Measurements from ENCODE around the gene OGDH.

- TF ChIP-seq TEAD4 (IDR thresholded peaks at IDR 0.05) (no peak), TAF1 (IDR thresholded peaks at IDR 0.05; ENCODE audit: low read depth) (no peak), USF1 (IDR thresholded peaks at IDR 0.05) (no peak), YY1 (IDR thresholded peaks at IDR 0.05; ENCODE audit: low read depth) (no peak), EP300 (IDR thresholded peaks at IDR 0.05; ENCODE audit: borderline replicate concordance) (no peak), EGR1 (IDR thresholded peaks at IDR 0.05) (no peak), CEBPB (IDR thresholded peaks at IDR 0.05) (no peak), ZBTB7A (IDR thresholded peaks at IDR 0.05; ENCODE audit: low read depth) (no peak), RAD21 (IDR thresholded peaks at IDR 0.05; ENCODE audit: low read depth) (no peak), NFIC (IDR thresholded peaks at IDR 0.05) (no peak), REST (IDR thresholded peaks at IDR 0.05; ENCODE audit: low read depth) (no peak), FOXM1 (IDR thresholded peaks at IDR 0.05; ENCODE audit: borderline replicate concordance, low read depth) (no peak)
- TF ChIP-seq, protein P1, sequence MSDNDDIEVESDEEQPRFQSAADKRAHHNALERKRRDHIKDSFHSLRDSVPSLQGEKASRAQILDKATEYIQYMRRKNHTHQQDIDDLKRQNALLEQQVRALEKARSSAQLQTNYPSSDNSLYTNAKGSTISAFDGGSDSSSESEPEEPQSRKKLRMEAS (IDR thresholded peaks at IDR 0.05) = no peak
Observed at GRCh38 chr7:44616545-44616944, 10.1 kb downstream of the OGDH start.
